K562 (cell line): Measurements from ENCODE around the gene ALDH3B2. TPM values are rescaled to one million over a fixed set of nuclear protein-coding genes. Genes with fewer than 3 reads are reported as not detected.

Experiments used
- BDP1 ChIP-seq: IDR thresholded peaks from 3 replicates; pipeline ENCODE4 v1.6.1; 2011; ENCODE audit not compliant: insufficient read length, insufficient read depth
- DIDO1 ChIP-seq: fragments of 450-650 bp; IDR thresholded peaks from 2 replicates; pipeline ENCODE4 v1.6.1; 2016; ENCODE audit warnings: low read depth, missing biosample characterization, missing genetic modification characterization
- LEF1 ChIP-seq: fragments of 450-650 bp; IDR thresholded peaks from 2 replicates; pipeline ENCODE4 v1.6.1; 2016; ENCODE audit warnings: mild to moderate bottlenecking
- MCM5 ChIP-seq: fragments of 450-650 bp; IDR thresholded peaks from 2 replicates; pipeline ENCODE4 v1.6.1; 2016; ENCODE audit warnings: low read depth
- NR2F6 ChIP-seq: fragments of 450-650 bp; formaldehyde crosslinking; IDR thresholded peaks from 2 replicates; pipeline ENCODE4 v1.4.0; 2020; ENCODE audit warnings: mild to moderate bottlenecking
- POLR2AphosphoS5 ChIP-seq: IDR thresholded peaks from 2 replicates; pipeline ENCODE4 v1.6.1; 2011; ENCODE audit warnings: mild to moderate bottlenecking, low read depth, low read length, moderate library complexity; ENCODE audit not compliant: control insufficient read depth, insufficient read depth
- RCOR1 ChIP-seq, 2 experiments: IDR thresholded peaks; 2 replicates each; pipeline ENCODE4 v1.6.1; 2012; ENCODE audit warnings: low read depth in 2 of 2, low read length in 2 of 2, borderline replicate concordance in 1 of 2, improper control_type of control experiment in 1 of 2
- SMARCA5 ChIP-seq: fragments of 450-650 bp; IDR thresholded peaks from 2 replicates; pipeline ENCODE4 v1.6.1; 2016
- SMC3 ChIP-seq: conservative IDR thresholded peaks from 2 replicates; pipeline ENCODE4 v1.6.1; 2011; ENCODE audit warnings: low read depth, low read length, improper control_type of control experiment; ENCODE audit not compliant: insufficient read depth
- SREBF1 ChIP-seq: fragments of 150-350 bp; IDR thresholded peaks from 2 replicates; pipeline ENCODE4 v1.6.1; 2014; ENCODE audit warnings: antibody characterized with exemption, low read depth, low read length, borderline replicate concordance
- ZNF561 ChIP-seq: fragments of 450-650 bp; formaldehyde crosslinking; conservative IDR thresholded peaks from 2 replicates; pipeline ENCODE4 v1.4.0; 2020; ENCODE audit warnings: mild to moderate bottlenecking, moderate library complexity
- ZNF766 ChIP-seq: fragments of 200-800 bp; sonication (Bioruptor generic); conservative IDR thresholded peaks from 2 replicates; pipeline ENCODE4 v1.6.1; 2016; ENCODE audit warnings: missing genetic modification characterization, missing compliant biosample characterization
- polyA plus RNA-seq, 8 experiments: library from polyadenylated mRNA; depleted of rRNA in 4 of 8; stranded (reverse) in 5 of 8; unstranded in 3 of 8; fragments of >200 nt; fragmentation: Nextera tagmentation in 2 of 8; fragmentation: Illumina TruSeq in 1 of 8; extraction: Ambion mirVana in 2 of 8; extraction: Trizol in 1 of 8; gene quantifications; 2 replicates each; pipeline versions ENCODE4 v1.2.1 to v1.2.3, GENCODE V29; 2011 to 2014; ENCODE audit warnings: inconsistent platforms in 1 of 8, missing spikeins in 1 of 8
- total RNA-seq, 7 experiments: library from RNA; depleted of rRNA in 6 of 7; stranded (reverse); fragments of >200 nt in 6 of 7; fragmentation: Illumina TruSeq in 2 of 7; extraction: Trizol in 2 of 7; gene quantifications; 2 replicates each; pipeline versions ENCODE4 v1.2.1 to v1.2.3, GENCODE V29; 2011 to 2021; ENCODE audit warnings: low replicate concordance in 1 of 7
- TF ChIP-seq, protein P1 (sequence below): fragments of 250-450 bp; sonication (Bioruptor Pico); IDR thresholded peaks from 2 replicates; pipeline ENCODE4 v1.5.0; 2021
- TF ChIP-seq, protein P2 (sequence below): fragments of 250-450 bp; sonication (Bioruptor Pico); IDR thresholded peaks from 2 replicates; pipeline ENCODE4 v1.4.0; 2020
- TF ChIP-seq, protein P3 (sequence below): sonication (generic); formaldehyde crosslinking; IDR thresholded peaks from 2 replicates; pipeline ENCODE4 v1.8.0; 2022; ENCODE audit warnings: mild to moderate bottlenecking, missing genetic modification reagents
- TF ChIP-seq, protein P4 (sequence below): fragments of 200-800 bp; sonication (Bioruptor generic); IDR thresholded peaks from 2 replicates; pipeline ENCODE4 v1.6.1; 2017; ENCODE audit warnings: missing genetic modification characterization, missing compliant biosample characterization
- TF ChIP-seq, protein P5 (sequence below): IDR thresholded peaks from 3 replicates; pipeline ENCODE4 v1.6.1; 2011; ENCODE audit warnings: borderline replicate concordance, mild to moderate bottlenecking, moderate library complexity; ENCODE audit not compliant: insufficient read length; ENCODE audit errors: extremely low read depth
- TF ChIP-seq, protein P6 (sequence below): fragments of 250-450 bp; sonication (Bioruptor Pico); IDR thresholded peaks from 2 replicates; pipeline ENCODE4 v1.5.0; 2020; ENCODE audit warnings: mild to moderate bottlenecking

ALDH3B2 gene
- total and polyA plus RNA-seq, 9 of the 15 experiments (the other 6 are each of a cell fraction or from before 2014, with no cell fraction given) = not detected

DNA sequence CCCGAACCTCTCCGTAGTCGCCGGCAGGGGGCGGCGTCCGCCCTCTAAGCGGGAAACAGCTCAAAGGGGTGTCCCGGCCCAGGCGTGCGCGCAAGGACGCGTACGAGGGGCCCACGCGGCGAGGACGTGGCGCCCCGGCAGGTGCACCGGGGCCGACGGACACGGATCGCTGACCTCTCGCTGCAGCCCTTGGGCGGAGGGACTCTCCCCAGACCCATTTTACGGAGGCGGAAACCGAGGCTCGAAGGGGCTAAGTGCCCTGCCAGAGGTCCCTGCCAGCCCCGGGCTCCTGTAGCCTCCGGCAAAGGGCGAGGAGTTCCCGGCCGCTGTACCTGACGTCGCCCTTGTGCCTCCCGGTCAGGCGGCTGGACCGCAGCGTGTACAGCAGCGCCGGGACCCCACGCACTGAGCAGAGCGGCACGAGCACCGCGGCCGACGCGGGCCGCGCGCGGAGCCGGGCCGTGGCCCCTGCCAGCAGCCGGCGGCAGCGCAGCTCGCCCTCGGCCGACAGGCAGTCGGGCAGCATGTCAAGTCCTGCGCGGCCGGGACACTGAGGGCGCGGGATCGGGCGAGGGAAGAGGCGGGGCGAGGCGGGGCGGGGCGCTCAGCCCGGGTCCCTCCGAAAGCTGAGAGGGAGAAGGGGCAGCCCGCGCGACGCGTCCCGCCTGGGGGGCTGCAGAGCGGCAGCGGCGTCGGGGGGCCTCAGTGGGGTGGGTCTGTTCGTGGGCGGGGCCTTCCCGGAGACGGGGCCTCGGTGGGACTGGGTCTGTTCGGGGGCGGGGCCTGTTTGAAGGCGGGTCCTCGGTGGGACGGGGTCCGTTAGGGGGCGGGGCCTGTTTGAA is 44.8 kb downstream of the ALDH3B2 start, which contains the start of gene NUDT8 (continued):
- TF ChIP-seq SMC3 (peak; percentile 66), SMARCA5 (peak; percentile 63; the same call in 1 of the 2 replicates), BDP1 (no peak), NR2F6 (CRISPR knock-in tag) (no peak), MCM5 (no peak), POLR2AphosphoS5 (no peak; the same call in 1 of the 2 replicates), RCOR1 (IDR thresholded peaks at IDR 0.05; ENCODE audit: borderline replicate concordance in 1 of 2, low read depth in 2 of 2, low read length in 2 of 2) (0 out of 4 replicates have a peak, but pooled peaks have one; percentile 21 to 44), SREBF1 (no peak), LEF1 (no peak), ZNF561 (no peak), DIDO1 (tag) (no peak), ZNF766 (CRISPR knock-in tag) (peak; percentile 71)
- TF ChIP-seq, protein P1, sequence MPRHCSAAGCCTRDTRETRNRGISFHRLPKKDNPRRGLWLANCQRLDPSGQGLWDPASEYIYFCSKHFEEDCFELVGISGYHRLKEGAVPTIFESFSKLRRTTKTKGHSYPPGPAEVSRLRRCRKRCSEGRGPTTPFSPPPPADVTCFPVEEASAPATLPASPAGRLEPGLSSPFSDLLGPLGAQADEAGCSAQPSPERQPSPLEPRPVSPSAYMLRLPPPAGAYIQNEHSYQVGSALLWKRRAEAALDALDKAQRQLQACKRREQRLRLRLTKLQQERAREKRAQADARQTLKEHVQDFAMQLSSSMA (CRISPR knock-in tag) = peak; percentile 72; the same call in 1 of the 2 replicates
- TF ChIP-seq, protein P2, sequence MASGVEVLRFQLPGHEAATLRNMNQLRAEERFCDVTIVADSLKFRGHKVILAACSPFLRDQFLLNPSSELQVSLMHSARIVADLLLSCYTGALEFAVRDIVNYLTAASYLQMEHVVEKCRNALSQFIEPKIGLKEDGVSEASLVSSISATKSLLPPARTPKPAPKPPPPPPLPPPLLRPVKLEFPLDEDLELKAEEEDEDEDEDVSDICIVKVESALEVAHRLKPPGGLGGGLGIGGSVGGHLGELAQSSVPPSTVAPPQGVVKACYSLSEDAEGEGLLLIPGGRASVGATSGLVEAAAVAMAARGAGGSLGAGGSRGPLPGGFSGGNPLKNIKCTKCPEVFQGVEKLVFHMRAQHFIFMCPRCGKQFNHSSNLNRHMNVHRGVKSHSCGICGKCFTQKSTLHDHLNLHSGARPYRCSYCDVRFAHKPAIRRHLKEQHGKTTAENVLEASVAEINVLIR (CRISPR knock-in tag) = no peak
- TF ChIP-seq, protein P3, sequence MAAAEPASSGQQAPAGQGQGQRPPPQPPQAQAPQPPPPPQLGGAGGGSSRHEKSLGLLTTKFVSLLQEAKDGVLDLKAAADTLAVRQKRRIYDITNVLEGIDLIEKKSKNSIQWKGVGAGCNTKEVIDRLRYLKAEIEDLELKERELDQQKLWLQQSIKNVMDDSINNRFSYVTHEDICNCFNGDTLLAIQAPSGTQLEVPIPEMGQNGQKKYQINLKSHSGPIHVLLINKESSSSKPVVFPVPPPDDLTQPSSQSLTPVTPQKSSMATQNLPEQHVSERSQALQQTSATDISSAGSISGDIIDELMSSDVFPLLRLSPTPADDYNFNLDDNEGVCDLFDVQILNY (CRISPR knock-in tag) = peak; percentile 83; the same call in 1 of the 2 replicates
- TF ChIP-seq, protein P4, sequence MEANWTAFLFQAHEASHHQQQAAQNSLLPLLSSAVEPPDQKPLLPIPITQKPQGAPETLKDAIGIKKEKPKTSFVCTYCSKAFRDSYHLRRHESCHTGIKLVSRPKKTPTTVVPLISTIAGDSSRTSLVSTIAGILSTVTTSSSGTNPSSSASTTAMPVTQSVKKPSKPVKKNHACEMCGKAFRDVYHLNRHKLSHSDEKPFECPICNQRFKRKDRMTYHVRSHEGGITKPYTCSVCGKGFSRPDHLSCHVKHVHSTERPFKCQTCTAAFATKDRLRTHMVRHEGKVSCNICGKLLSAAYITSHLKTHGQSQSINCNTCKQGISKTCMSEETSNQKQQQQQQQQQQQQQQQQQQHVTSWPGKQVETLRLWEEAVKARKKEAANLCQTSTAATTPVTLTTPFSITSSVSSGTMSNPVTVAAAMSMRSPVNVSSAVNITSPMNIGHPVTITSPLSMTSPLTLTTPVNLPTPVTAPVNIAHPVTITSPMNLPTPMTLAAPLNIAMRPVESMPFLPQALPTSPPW = peak; percentile 70
- TF ChIP-seq, protein P5, sequence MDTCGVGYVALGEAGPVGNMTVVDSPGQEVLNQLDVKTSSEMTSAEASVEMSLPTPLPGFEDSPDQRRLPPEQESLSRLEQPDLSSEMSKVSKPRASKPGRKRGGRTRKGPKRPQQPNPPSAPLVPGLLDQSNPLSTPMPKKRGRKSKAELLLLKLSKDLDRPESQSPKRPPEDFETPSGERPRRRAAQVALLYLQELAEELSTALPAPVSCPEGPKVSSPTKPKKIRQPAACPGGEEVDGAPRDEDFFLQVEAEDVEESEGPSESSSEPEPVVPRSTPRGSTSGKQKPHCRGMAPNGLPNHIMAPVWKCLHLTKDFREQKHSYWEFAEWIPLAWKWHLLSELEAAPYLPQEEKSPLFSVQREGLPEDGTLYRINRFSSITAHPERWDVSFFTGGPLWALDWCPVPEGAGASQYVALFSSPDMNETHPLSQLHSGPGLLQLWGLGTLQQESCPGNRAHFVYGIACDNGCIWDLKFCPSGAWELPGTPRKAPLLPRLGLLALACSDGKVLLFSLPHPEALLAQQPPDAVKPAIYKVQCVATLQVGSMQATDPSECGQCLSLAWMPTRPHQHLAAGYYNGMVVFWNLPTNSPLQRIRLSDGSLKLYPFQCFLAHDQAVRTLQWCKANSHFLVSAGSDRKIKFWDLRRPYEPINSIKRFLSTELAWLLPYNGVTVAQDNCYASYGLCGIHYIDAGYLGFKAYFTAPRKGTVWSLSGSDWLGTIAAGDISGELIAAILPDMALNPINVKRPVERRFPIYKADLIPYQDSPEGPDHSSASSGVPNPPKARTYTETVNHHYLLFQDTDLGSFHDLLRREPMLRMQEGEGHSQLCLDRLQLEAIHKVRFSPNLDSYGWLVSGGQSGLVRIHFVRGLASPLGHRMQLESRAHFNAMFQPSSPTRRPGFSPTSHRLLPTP = no peak
- TF ChIP-seq, protein P6, sequence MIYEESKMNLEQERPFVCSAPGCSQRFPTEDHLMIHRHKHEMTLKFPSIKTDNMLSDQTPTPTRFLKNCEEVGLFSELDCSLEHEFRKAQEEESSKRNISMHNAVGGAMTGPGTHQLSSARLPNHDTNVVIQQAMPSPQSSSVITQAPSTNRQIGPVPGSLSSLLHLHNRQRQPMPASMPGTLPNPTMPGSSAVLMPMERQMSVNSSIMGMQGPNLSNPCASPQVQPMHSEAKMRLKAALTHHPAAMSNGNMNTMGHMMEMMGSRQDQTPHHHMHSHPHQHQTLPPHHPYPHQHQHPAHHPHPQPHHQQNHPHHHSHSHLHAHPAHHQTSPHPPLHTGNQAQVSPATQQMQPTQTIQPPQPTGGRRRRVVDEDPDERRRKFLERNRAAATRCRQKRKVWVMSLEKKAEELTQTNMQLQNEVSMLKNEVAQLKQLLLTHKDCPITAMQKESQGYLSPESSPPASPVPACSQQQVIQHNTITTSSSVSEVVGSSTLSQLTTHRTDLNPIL (CRISPR knock-in tag) = no peak
